HepG2 (cell line): ENCODE data around the gene CDX1. TPM values are rescaled to one million over a fixed set of nuclear protein-coding genes. Genes with fewer than 3 reads are reported as not detected.

ENCODE experiments used
- ATAC-seq: fragments of 200-7000 bp; cut with Tn5 transposase; 3 replicates; pipeline ENCODE4 v1.9.1; 2020; ENCODE audit warnings: mild to moderate bottlenecking, moderate library complexity
- BruUV-seq: library from RNA; stranded (reverse); fragments of 400-500 nt; replicated peaks from 2 replicates; lab custom pipeline; 2021; lab: Mats Ljungman, UMichigan
- CTCF ChIA-PET: fragments of 300-600 bp; formaldehyde crosslinking; extraction: SDS; loops from one replicate; lab custom pipeline; 2021; ENCODE audit warnings: low total read pairs, inconsistent platforms, low intra/inter-chr PET ratio; lab: Yijun Ruan, JAX
- POLR2A ChIA-PET: fragments of 350-600 bp; sonication (Branson Sonifier 250); formaldehyde crosslinking; loops from one replicate; lab custom pipeline; 2020; ENCODE audit warnings: antibody characterized with exemption, inconsistent platforms; lab: Yijun Ruan, JAX
- DNase-seq: peaks from one replicate; pipeline ENCODE4 v3.0.0-alpha.2; 2015; ENCODE audit warnings: low spot score
- FAIRE-seq: peaks from 3 replicates; lab custom pipeline; 2011; peaks lifted over from hg19 to GRCh38; lab: Jason Lieb, UNC
- H2AFZ ChIP-seq: one replicate; pipeline ENCODE4 v1.6.1; 2011; ENCODE audit warnings: low read length, inconsistent platforms
- H3K27ac ChIP-seq: fragments of 300-600 bp; 3 replicates; pipeline ENCODE4 v1.8.0; 2011; ENCODE audit warnings: mixed run types, mild to moderate bottlenecking, mixed read lengths, low read length, inconsistent platforms; ENCODE audit not compliant: insufficient read depth; ENCODE audit errors: extremely low read length
- H3K27me3 ChIP-seq, 2 experiments: fragments of 200-600 bp in 1 of 2; 2 replicates in 1 of 2; 3 replicates in 1 of 2; pipeline versions ENCODE4 v1.6.0 to v1.8.0; 2011; ENCODE audit warnings: low read length in 2 of 2, mild to moderate bottlenecking in 2 of 2, moderate library complexity in 2 of 2, inconsistent platforms in 1 of 2; ENCODE audit not compliant: insufficient read depth in 2 of 2, control insufficient read depth in 1 of 2
- H3K36me3 ChIP-seq, 2 experiments: fragments of 200-600 bp in 1 of 2; replicated peaks in 1 of 2; 2 replicates in 1 of 2; 3 replicates in 1 of 2; pipeline versions ENCODE4 v1.5.1 to v1.8.0; 2011; ENCODE audit warnings: low read length in 2 of 2, inconsistent platforms in 1 of 2; ENCODE audit not compliant: insufficient read depth in 2 of 2, control insufficient read depth in 1 of 2
- H3K4me1 ChIP-seq: 2 replicates; pipeline ENCODE4 v1.5.1; 2012; ENCODE audit warnings: low read length, inconsistent platforms; ENCODE audit not compliant: insufficient read depth
- H3K4me2 ChIP-seq: 2 replicates; pipeline ENCODE4 v1.6.0; 2011; ENCODE audit warnings: low read depth, low read length, inconsistent platforms
- H3K4me3 ChIP-seq, 3 experiments: fragments of 200-600 bp in 1 of 3; sonication (generic), shearing (Covaris generic) in 1 of 3; replicated peaks in 1 of 3; 2 replicates each; pipeline ENCODE4 v1.5.1; 2011 to 2016; ENCODE audit warnings: low read length in 3 of 3, inconsistent platforms in 2 of 3, low read depth in 2 of 3, mild to moderate bottlenecking in 2 of 3, control low read depth in 1 of 3, mixed read lengths in 1 of 3; ENCODE audit not compliant: insufficient read depth in 1 of 3
- H3K79me2 ChIP-seq: one replicate; pipeline ENCODE4 v1.6.1; 2011; ENCODE audit warnings: low read length, inconsistent platforms; ENCODE audit not compliant: insufficient read depth
- H3K9ac ChIP-seq: 2 replicates; pipeline ENCODE4 v1.6.0; 2011; ENCODE audit warnings: mild to moderate bottlenecking, low read depth, low read length, inconsistent platforms; ENCODE audit not compliant: insufficient read depth
- H3K9me3 ChIP-seq: 2 replicates; pipeline ENCODE4 v1.5.1; 2012; ENCODE audit warnings: mild to moderate bottlenecking, low read length
- H4K20me1 ChIP-seq: 2 replicates; pipeline ENCODE4 v1.6.0; 2011; ENCODE audit warnings: inconsistent platforms, mild to moderate bottlenecking, low read length, moderate library complexity; ENCODE audit not compliant: insufficient read depth
- BCL6 ChIP-seq: IDR thresholded peaks from 2 replicates; pipeline ENCODE4 v1.6.1; 2016; ENCODE audit warnings: missing genetic modification reagents, missing compliant biosample characterization
- FOSL1 ChIP-seq: sonication (generic); formaldehyde crosslinking; IDR thresholded peaks from 2 replicates; pipeline ENCODE4 v1.9.0; 2021; ENCODE audit warnings: missing genetic modification reagents, borderline replicate concordance
- GABPA ChIP-seq, 2 experiments: IDR thresholded peaks; 2 replicates each; pipeline ENCODE4 v1.6.1; 2011 to 2016; ENCODE audit warnings: low read depth in 2 of 2, low read length in 1 of 2, missing biosample characterization in 1 of 2, missing genetic modification characterization in 1 of 2
- GABPB1 ChIP-seq: IDR thresholded peaks from 2 replicates; pipeline ENCODE4 v1.6.1; 2016; ENCODE audit warnings: mild to moderate bottlenecking, missing genetic modification reagents, moderate library complexity, missing compliant biosample characterization
- KAT2B ChIP-seq: fragments of 150-350 bp; IDR thresholded peaks from 2 replicates; pipeline ENCODE4 v1.6.1; 2014; ENCODE audit warnings: low read depth, low read length, borderline replicate concordance
- RBAK ChIP-seq: sonication (generic); formaldehyde crosslinking; IDR thresholded peaks from 2 replicates; pipeline ENCODE4 v1.5.1; 2020; ENCODE audit warnings: mild to moderate bottlenecking, missing genetic modification reagents
- ZNF335 ChIP-seq: sonication (generic); formaldehyde crosslinking; IDR thresholded peaks from 2 replicates; pipeline ENCODE4 v1.4.0; 2020; ENCODE audit warnings: missing genetic modification reagents
- ZNF629 ChIP-seq: sonication (generic); formaldehyde crosslinking; conservative IDR thresholded peaks from 2 replicates; pipeline ENCODE4 v1.5.0; 2020; ENCODE audit warnings: missing genetic modification reagents
- WGBS: methylation state at CpG from one replicate; pipeline ENCODE4 v1.1.6; 2017; ENCODE audit warnings: low lambda C conversion rate; 5-methylcytosine and 5-hydroxymethylcytosine counted together
- in situ Hi-C: cut with HindIII; loops from 2 replicates; pipeline ENCODE4 v1.10.0; 2017; ENCODE audit warnings: low pct_unique_long_range_greater_than_20kb; ENCODE audit not compliant: extremely low pct_ligation_motif_present
- intact Hi-C: fragments of 100-400 bp; cut with micrococcal nuclease; formaldehyde crosslinking; loops from one replicate; pipeline ENCODE4 v1.10.0; 2022; ENCODE audit not compliant: unreplicated experiment
- polyA plus RNA-seq, 8 experiments: library from polyadenylated mRNA; depleted of rRNA in 3 of 8; stranded (reverse) in 7 of 8; unstranded in 1 of 8; fragments of >200 nt; fragmentation: Illumina TruSeq in 4 of 8; extraction: Trizol in 4 of 8; gene quantifications; 2 replicates each; pipeline versions ENCODE4 v1.2.1 to v1.2.3, GENCODE V29; 2011 to 2016; ENCODE audit warnings: low read depth in 4 of 8, missing spikeins in 1 of 8, mixed read lengths in 1 of 8; ENCODE audit not compliant: insufficient read depth in 1 of 8
- total RNA-seq, 5 experiments: library from RNA; depleted of rRNA; stranded (reverse); fragments of >200 nt; fragmentation: Illumina TruSeq; extraction: Trizol; gene quantifications; 2 replicates each; pipeline ENCODE4 v1.2.3, GENCODE V29; 2016; ENCODE audit warnings: low read depth in 1 of 5

The CDX1 gene
- total and polyA plus RNA-seq, 2 of the 13 experiments (the other 11 are each of a cell fraction or from before 2014, with no cell fraction given): not detected

DNA sequence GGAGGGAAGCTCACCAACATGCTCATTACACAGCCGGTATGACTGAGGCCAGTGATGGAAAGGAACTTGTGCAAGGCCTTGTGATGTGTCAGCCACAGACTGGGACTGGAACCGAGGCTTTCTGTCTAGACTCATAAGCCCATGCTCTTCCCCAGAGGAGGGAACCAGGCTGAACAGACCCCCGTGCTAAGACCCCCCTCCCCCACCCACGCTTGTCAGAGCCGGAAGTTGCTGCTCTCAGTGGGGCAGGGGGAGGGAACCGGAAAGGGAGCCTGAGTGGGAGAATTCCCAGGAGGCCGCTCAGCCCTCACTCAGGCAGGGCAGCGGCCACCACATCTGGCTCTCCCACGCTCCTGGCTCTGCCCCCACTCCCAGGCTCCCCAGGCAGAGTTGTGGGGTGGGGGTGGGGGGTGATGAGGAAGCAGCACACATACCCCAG is 6.8 kb upstream of the CDX1 start:
- H3K79me2 ChIP-seq: no peaks in the 10 kb centered on the region
- no peaks in the 10 kb centered on the region for H4K20me1 ChIP-seq
- CTCF ChIA-PET: no interaction called here
- ATAC-seq (no peak), FAIRE-seq (no peak), DNase-seq (no peak)
- no peak overlapping the region for H3K9ac ChIP-seq
- peak; percentile 41 for TF ChIP-seq GABPB1 (CRISPR knock-in tag)
- no peak for TF ChIP-seq RBAK (CRISPR knock-in tag)
- TF ChIP-seq BCL6 (CRISPR knock-in tag): no peak
- TF ChIP-seq FOSL1 (CRISPR knock-in tag): no peak
- TF ChIP-seq ZNF629 (CRISPR knock-in tag): 0 out of 2 replicates have a peak, but pooled peaks have one; percentile 27
- TF ChIP-seq KAT2B: no peak
- TF ChIP-seq GABPA (IDR thresholded peaks at IDR 0.05; ENCODE audit: low read depth, low read length): no peak
- peak; percentile 68 for TF ChIP-seq GABPA (CRISPR knock-in tag; IDR thresholded peaks at IDR 0.05; ENCODE audit: low read depth)
- 0 out of 2 replicates have a peak, but pooled peaks have one; percentile 17 for TF ChIP-seq ZNF335 (CRISPR knock-in tag)
- peak overlapping the region; percentile 27; the same call in 1 of the 2 replicates for H3K4me2 ChIP-seq
- no TSS peak for BruUV-seq
- H3K4me1 ChIP-seq: peaks cover 86% of the 10 kb centered on the region
- no peaks in the 10 kb centered on the region for H3K9me3 ChIP-seq
- WGBS: 25% methylated on average over 1 of the region's 9 CpGs
- in situ Hi-C loops: loop anchor here (5.0 kb wide), 1 partner anchor 58 kb away; no protein-coding TSS in a partner anchor
- POLR2A ChIA-PET: interaction anchor here (2.7 kb wide), 1 partner anchor 22 kb away, joined by 12 read pairs; no protein-coding TSS in a partner anchor
- H3K27me3 ChIP-seq: peaks cover 0 to 13% of the 10 kb centered on the region in 2 experiments; a peak in 3 of 5 replicates
- no peak overlapping the region for H3K27ac ChIP-seq
- intact Hi-C loops: loop anchor here (5.0 kb wide), 1 partner anchor 193 kb away; no protein-coding TSS in a partner anchor
- H3K4me3 ChIP-seq: no peak overlapping the region
- H2AFZ ChIP-seq: no peak overlapping the region
- H3K36me3 ChIP-seq: no peaks in the 10 kb centered on the region
